ENCODE measurements around the gene MALRD1.

DNA sequence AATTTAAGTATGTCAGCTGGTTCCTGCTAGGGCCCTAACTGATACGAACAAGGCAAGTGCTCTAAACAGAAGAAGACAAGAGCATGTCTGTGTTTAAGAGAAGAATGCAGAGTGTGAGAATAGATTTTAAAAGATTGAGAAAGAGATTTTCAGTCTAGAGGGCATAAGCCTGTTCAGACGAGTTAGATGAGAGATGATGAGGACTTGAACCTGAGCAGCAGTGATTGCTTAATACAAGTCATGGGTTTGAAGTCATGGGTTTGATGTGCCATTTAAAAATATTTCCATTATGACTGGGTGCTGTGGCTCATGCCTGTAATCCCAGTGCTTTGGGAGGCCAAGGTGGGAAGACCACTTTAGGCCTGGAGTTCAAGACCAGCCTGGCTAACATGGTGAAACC is 658.8 kb downstream of the MALRD1 start:
- TF ChIP-seq, protein P1, sequence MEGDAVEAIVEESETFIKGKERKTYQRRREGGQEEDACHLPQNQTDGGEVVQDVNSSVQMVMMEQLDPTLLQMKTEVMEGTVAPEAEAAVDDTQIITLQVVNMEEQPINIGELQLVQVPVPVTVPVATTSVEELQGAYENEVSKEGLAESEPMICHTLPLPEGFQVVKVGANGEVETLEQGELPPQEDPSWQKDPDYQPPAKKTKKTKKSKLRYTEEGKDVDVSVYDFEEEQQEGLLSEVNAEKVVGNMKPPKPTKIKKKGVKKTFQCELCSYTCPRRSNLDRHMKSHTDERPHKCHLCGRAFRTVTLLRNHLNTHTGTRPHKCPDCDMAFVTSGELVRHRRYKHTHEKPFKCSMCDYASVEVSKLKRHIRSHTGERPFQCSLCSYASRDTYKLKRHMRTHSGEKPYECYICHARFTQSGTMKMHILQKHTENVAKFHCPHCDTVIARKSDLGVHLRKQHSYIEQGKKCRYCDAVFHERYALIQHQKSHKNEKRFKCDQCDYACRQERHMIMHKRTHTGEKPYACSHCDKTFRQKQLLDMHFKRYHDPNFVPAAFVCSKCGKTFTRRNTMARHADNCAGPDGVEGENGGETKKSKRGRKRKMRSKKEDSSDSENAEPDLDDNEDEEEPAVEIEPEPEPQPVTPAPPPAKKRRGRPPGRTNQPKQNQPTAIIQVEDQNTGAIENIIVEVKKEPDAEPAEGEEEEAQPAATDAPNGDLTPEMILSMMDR (IDR thresholded peaks at IDR 0.05) = no peak
- TF ChIP-seq REST (IDR thresholded peaks at IDR 0.05; ENCODE audit: insufficient read depth in 1 of 2, low read depth in 2 of 2, low read length in 1 of 2) (no peak), TCF7L2 (IDR thresholded peaks at IDR 0.05; ENCODE audit: low read depth, low read length) (no peak), POLR2AphosphoS5 (IDR thresholded peaks at IDR 0.05; ENCODE audit: low read depth, low read length) (no peak)

All from Panc1 (cell line).